ENCODE data around the gene G6PC1.
"Not testable (repeated sequence)": the region's sequence is repeated elsewhere in the genome, so short reads cannot be mapped to it uniquely, and the experiment has no call there.

G6PC1 gene

GRCh38 chr17:42873932-42874695, 26.5 kb upstream of the G6PC1 start:
- not testable (repeated sequence) for DNase-seq (ENCODE audit: low spot score)

DNA sequence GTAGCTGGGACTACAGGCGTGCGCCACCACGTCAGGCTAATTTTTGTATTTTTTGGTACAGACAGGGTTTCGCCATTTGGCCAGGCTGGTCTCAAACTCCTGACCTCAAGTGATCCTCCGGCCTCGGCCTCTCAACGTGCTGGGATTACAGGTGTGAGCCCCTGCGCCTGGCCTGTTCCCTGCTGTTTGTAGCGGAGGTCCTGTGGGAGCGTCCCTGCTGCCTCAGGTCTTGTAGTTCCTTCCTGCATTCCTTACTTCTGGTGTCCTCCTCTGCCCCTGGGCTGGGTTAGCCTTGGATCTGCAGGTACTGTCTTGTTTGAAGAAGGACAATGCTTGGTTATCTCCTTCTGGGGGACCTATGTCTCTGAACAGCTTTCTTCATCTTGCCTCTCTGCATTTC, 23.6 kb upstream of the G6PC1 start:
- no peak for DNase-seq (ENCODE audit: low spot score)

DNA sequence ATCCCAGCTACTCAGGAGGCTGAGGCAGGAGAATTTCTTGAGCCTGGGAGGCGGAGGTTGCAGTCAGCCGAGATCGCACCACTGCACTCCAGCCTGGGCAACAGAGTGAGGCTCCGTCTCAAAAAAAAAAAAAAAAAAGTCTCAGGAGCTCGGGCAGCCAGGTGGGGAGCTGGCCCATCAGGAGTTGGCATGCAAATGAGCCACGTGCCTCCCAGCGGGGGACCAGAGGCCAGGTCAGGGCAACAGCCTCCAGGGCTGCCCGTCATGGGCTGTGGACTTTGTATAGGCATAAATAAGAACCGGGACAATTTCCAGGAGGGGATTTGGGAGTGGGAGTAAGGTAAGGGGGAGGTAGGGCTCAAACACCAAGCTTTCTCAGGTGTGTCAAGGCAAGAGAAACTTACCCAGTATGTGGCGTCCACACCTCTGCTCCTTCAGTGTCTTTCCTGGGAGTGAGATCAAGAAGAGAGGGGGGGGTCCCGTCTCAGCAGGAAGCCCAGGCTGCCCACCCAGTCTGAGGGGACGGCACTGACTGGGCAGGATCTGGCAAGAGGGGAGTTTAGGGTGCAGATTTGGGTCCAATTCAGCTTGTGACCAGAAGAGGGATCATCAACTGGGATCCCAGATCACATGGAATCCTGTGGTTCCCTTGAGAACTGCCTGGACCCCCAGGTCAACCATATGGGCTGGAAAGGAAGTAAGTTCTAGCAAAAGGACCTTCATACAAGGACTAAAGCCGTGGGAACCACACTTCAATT, 22.3 kb upstream of the G6PC1 start:
- no peak for DNase-seq (ENCODE audit: low spot score)

- no peak for DNase-seq (ENCODE audit: low spot score)
Observed at GRCh38 chr17:42878924-42879595, 21.5 kb upstream of the G6PC1 start.

GRCh38 chr17:42879596-42879985, 21.0 kb upstream of the G6PC1 start:
- peak; percentile 43 for DNase-seq (ENCODE audit: low spot score)

DNA sequence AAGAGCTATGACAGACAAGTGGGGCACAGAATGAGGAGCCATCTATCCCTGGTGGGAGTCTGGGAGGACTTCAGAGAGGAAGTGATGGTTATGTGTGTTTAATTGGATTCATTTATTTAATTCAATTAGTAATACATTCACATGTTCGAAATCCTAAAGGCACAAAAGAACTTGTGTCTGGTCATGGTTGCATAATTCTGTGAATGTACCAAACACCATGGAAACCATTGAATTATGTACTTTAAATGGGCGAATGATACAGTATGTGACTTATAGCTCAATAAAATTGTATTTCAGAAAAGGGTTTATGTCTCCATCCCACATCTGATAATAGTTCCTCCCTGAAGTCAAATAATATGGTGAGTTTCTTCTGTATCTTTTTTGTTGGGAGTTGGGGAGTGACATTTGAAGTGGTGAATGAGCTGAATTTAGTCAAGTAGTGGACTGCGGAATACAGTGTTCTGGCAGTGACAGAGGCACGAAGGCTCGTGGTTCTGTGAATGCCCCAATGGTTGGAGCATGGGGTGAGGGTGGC, 19.8 kb upstream of the G6PC1 start:
- DNase-seq (ENCODE audit: low spot score): no peak

- DNase-seq (ENCODE audit: low spot score): not testable (repeated sequence)
Observed at GRCh38 chr17:42881706-42882105, 18.9 kb upstream of the G6PC1 start.

DNA sequence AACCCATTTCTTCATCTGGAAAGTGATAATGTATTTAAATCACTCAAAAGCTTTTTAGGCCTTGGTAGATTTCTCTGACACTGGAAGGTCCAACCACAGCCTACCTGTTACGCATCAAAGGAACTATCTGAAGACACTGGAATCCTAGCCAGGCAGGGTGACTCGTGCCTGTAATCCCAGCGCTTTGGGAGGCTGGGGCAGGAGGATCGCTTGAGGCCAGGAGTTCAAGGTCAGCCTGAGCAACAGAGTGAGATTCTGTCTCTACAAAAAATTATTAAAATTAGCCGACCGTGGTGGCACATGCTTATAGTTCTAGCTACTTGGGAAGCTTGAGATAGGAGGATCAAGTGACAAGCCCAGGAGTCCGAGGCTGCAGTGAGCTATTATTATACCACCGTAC, 18.4 kb upstream of the G6PC1 start:
- DNase-seq (ENCODE audit: low spot score): no peak

GRCh38 chr17:42883802-42884558, 16.6 kb upstream of the G6PC1 start:
- peak; percentile 95 for DNase-seq (ENCODE audit: low spot score)

DNA sequence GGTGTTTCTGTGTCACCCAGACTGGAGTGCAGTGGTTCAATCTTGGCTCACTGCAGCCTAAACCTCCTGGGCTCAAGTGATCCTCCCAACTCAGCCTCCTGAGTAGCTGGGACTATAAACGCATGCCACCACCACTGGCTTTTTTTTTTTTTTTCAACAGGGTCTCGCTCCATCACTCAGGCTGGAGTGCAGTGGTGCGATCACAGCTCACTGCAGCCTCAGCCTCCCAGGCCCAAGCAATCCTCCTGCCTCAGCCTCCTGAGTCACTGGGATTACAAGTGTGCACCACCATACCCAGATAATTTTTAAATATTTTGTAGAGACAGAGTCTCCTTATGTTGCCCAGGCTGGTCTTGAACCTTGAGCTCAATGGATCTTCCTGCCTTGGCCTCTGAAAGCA, 14.8 kb upstream of the G6PC1 start:
- DNase-seq (ENCODE audit: low spot score): not testable (repeated sequence)

GRCh38 chr17:42886283-42887176, 14.1 kb upstream of the G6PC1 start:
- DNase-seq (ENCODE audit: low spot score): no peak

DNA sequence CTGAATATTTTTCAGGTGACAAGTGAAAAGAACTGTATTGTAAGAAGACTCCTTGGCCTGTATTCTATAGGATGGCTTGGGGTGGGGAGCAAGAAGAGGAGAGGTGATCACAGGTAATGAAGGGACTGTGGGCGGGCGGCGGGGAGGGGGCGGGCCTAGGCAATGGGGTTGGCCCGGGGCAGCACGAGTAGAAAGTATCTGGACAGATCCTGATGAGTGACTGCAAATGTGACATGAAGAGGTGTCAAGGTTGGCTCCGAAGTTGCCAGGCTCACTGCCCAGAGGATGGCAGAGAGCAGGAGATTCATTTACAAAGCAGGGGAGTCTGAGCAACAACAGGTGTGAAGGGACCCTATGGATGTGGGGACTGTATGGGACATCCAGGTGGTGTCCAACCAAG, 10.8 kb upstream of the G6PC1 start:
- no peak for DNase-seq (ENCODE audit: low spot score)

- DNase-seq (ENCODE audit: low spot score): no peak
Observed at GRCh38 chr17:42891539-42892152, 9.0 kb upstream of the G6PC1 start.

GRCh38 chr17:42893359-42893758, 7.2 kb upstream of the G6PC1 start:
- no peak for DNase-seq (ENCODE audit: low spot score)

DNA sequence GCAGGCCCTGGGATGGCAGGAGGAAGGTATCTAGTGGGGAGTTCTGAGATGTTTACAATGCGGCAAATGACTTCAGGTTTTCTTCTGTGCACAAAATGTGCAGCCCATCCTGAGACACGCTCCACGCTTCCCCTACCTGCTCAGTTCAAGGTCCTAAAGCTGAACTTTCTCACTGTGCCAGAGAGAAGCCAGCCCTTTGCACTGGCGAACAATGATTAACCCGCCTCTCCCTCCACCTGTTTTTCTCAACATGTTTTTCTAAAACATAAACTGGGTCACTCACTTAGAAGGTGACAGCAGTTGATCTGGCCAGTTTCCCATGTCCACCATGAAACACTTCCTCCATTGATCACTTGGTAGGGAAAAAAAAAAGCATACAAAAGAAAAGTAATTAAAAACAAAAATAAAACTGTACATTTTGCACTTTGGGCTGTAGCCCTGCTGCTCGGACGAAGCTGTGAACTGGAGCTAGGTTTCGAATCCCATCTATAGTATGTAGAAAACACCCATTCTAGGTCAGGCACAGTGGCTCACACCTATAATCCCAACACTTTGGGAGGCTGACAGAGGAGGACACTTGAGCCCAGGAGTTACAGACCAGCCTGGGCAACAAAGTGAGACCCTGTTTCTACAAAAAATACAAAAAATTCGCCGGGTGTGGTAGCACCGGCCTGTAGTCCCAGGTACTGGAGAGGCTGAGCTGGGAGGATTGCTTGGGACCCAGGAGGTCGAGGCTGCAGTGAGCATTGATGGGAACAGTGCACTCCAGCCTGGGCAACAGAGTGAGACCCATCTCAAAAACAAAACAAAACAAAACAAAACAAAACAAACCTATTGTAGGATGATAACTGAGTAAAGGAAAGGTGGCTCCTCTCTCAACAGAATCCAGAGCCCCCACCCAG, 6.1 kb upstream of the G6PC1 start:
- DNase-seq (ENCODE audit: low spot score): peak; percentile 48

- peak; percentile 87 for DNase-seq (ENCODE audit: low spot score)
Observed at GRCh38 chr17:42895185-42895555, 5.4 kb upstream of the G6PC1 start.

DNA sequence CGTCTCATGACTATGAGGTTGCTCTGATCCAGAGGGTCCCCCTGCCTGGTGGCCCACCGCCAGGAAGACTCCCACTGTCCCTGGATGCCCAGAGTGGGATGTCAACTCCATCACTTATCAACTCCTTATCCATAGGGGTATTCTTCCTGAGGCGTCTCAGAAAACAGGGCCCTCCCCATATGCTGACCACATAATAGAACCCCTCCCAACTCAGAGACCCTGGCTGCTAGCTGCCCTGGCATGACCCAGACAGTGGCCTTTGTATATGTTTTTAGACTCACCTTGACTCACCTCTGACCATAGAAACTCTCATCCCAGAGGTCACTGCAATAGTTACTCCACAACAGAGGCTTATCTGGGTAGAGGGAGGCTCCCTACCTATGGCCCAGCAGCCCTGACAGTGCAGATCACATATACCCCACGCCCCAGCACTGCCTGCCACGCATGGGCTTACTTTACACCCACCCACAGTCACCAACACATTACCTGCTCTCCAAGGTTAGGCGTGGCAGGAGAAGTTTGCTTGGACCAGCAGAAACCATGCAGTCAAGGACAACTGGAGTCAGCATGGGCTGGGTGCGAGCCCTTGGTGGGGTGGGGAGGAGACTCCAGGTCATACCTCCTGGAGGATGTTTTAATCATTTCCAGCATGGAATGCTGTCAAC, 2.3 kb upstream of the G6PC1 start:
- peak; percentile 23 for DNase-seq (ENCODE audit: low spot score)

- DNase-seq (ENCODE audit: low spot score): not testable (repeated sequence)
Observed at GRCh38 chr17:42899981-42900380, 618 bp upstream of the G6PC1 start.

All from kidney tubule cell (primary cell).